NCI-H2107 treated with DMSO at 0.1 percent for 48 hours (cell line): ENCODE data around the gene CALR3.
"Not testable (repeated sequence)": the region's sequence is repeated elsewhere in the genome, so short reads cannot be mapped to it uniquely, and the experiment has no call there.

Experiments used
- DNase-seq: peaks from one replicate; lab custom pipeline; 2025; ENCODE audit not compliant: unreplicated experiment; lab: John Stamatoyannopoulos, UW

The CALR3 gene

GRCh38 chr19:16458391-16459341 is 37.3 kb downstream of the CALR3 start:
- DNase-seq: no peak

- DNase-seq: no peak
Measured at GRCh38 chr19:16457954-16458331, 38.0 kb downstream of the CALR3 start.

GRCh38 chr19:16457195-16457953 is 38.6 kb downstream of the CALR3 start:
- no peak for DNase-seq

- DNase-seq: no peak
Measured at GRCh38 chr19:16456652-16457194, 39.2 kb downstream of the CALR3 start.

GRCh38 chr19:16455489-16455888 is 40.5 kb downstream of the CALR3 start:
- no peak for DNase-seq

- no peak for DNase-seq
Measured at GRCh38 chr19:16454351-16454918, 41.5 kb downstream of the CALR3 start.

- DNase-seq: no peak
Measured at GRCh38 chr19:16452325-16452724, 43.6 kb downstream of the CALR3 start.

GRCh38 chr19:16449330-16449961 is 46.5 kb downstream of the CALR3 start:
- DNase-seq: no peak

- not testable (repeated sequence) for DNase-seq
Measured at GRCh38 chr19:16448872-16449271, 47.1 kb downstream of the CALR3 start.

- no peak for DNase-seq
Measured at GRCh38 chr19:16446724-16447368, 49.1 kb downstream of the CALR3 start.

- DNase-seq: no peak
Measured at GRCh38 chr19:16446108-16446723, 49.8 kb downstream of the CALR3 start.

GRCh38 chr19:16445238-16446107 is 50.5 kb downstream of the CALR3 start:
- DNase-seq: no peak

GRCh38 chr19:16444269-16444600 is 51.7 kb downstream of the CALR3 start:
- no peak for DNase-seq

GRCh38 chr19:16442386-16443276 is 53.3 kb downstream of the CALR3 start:
- peak; percentile 52 for DNase-seq

- peak; percentile 44 for DNase-seq
Measured at GRCh38 chr19:16441661-16442162, 54.3 kb downstream of the CALR3 start.

GRCh38 chr19:16436780-16437332 is 59.1 kb downstream of the CALR3 start:
- DNase-seq: no peak

- DNase-seq: no peak
Measured at GRCh38 chr19:16435999-16436650, 59.8 kb downstream of the CALR3 start.
